Ramos (cell line): ENCODE data around the gene TMEM161B.

Source experiments
- in situ Hi-C: fragments of 300-500 bp; cut with MboI; formaldehyde crosslinking; loops from one replicate; pipeline ENCODE4 v1.14.3; 2022; ENCODE audit warnings: low sequenced_read_pairs; ENCODE audit not compliant: unreplicated experiment

Gene TMEM161B

GRCh38 chr5:88268385-88269184, at the start of gene TMEM161B:
Gene TMEM161B (minus strand): TSS chr5:88268845. CDS start chr5:88268723, 122 bp downstream.
- in situ Hi-C loops = loop anchor here (25.0 kb wide), 1 partner anchor 619 kb away; the partner anchor contains the start of gene MEF2C

GRCh38 chr5:88304356-88304755, 35.7 kb upstream of the TMEM161B start:
- in situ Hi-C loops = no loop called here

- in situ Hi-C loops = no loop called here
These were observed 29.8 kb upstream of the TMEM161B start for GRCh38 chr5:88298425-88298824.

- in situ Hi-C loops = no loop called here
These were observed 22.2 kb upstream of the TMEM161B start for GRCh38 chr5:88290801-88291200.

GRCh38 chr5:88288528-88289197, 20.0 kb upstream of the TMEM161B start:
- in situ Hi-C loops = no loop called here

GRCh38 chr5:88287846-88288527, 19.3 kb upstream of the TMEM161B start:
- in situ Hi-C loops = no loop called here

GRCh38 chr5:88287302-88287701, 18.7 kb upstream of the TMEM161B start:
- in situ Hi-C loops = no loop called here

GRCh38 chr5:88283690-88284089, 15.0 kb upstream of the TMEM161B start:
- in situ Hi-C loops = no loop called here

- in situ Hi-C loops = no loop called here
These were observed 12.7 kb upstream of the TMEM161B start for GRCh38 chr5:88281322-88281721.

- in situ Hi-C loops = no loop called here
These were observed 10.9 kb upstream of the TMEM161B start for GRCh38 chr5:88279584-88279983.

- in situ Hi-C loops = no loop called here
These were observed 7.7 kb upstream of the TMEM161B start for GRCh38 chr5:88276378-88276777.

- in situ Hi-C loops = no loop called here
These were observed 6.9 kb upstream of the TMEM161B start for GRCh38 chr5:88275581-88275980.

- in situ Hi-C loops = loop anchor here (25.0 kb wide), 1 partner anchor 618 kb away; the partner anchor contains the start of gene MEF2C
These were observed 652 bp upstream of the TMEM161B start for GRCh38 chr5:88269222-88269771.

- in situ Hi-C loops = loop anchor here (25.0 kb wide), 1 partner anchor 623 kb away; the partner anchor contains the start of gene MEF2C
These were observed 4.1 kb downstream of the TMEM161B start for GRCh38 chr5:88264565-88264964.

- in situ Hi-C loops = loop anchor here (25.0 kb wide), 1 partner anchor 624 kb away; the partner anchor contains the start of gene MEF2C
These were observed 5.3 kb downstream of the TMEM161B start for GRCh38 chr5:88263349-88263748.

GRCh38 chr5:88262116-88262515, 6.5 kb downstream of the TMEM161B start:
- in situ Hi-C loops = loop anchor here (25.0 kb wide), 1 partner anchor 625 kb away; the partner anchor contains the start of gene MEF2C

GRCh38 chr5:88258636-88259035, 10.0 kb downstream of the TMEM161B start:
- in situ Hi-C loops = loop anchor here (25.0 kb wide), 1 partner anchor 629 kb away; the partner anchor contains the start of gene MEF2C

GRCh38 chr5:88256872-88257271, 11.8 kb downstream of the TMEM161B start:
- in situ Hi-C loops = loop anchor here (25.0 kb wide), 1 partner anchor 630 kb away; the partner anchor contains the start of gene MEF2C

GRCh38 chr5:88256037-88256436, 12.6 kb downstream of the TMEM161B start:
- in situ Hi-C loops = loop anchor here (25.0 kb wide), 1 partner anchor 631 kb away; the partner anchor contains the start of gene MEF2C

GRCh38 chr5:88254320-88254719, 14.3 kb downstream of the TMEM161B start:
- in situ Hi-C loops = loop anchor here (25.0 kb wide), 1 partner anchor 633 kb away; the partner anchor contains the start of gene MEF2C
